ENCODE results near the gene ADAMTSL1. TPM values are rescaled to one million over a fixed set of nuclear protein-coding genes. Genes with fewer than 3 reads are reported as not detected.

Gene ADAMTSL1
- total RNA-seq, 4 donors from 2014 or later, result 2.8 to 26.4 (median 9.4) TPM

DNA sequence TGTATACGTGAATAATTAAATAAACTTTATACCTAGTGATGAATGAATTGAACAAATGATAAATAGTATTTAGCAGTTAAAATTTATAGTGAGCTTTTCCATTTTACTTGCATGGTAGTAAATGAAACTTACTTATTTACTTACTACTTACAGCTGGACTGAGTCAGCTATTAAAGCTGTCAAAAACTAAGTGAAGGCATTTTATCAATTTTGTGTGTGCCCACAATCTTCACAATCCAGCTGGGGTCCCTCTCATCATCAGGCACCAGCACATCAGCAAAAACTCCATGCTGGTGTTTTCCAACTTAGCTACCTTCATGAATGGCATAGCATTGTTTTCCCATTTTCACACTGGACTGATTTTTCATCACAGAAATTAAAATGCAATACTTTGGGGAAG, 478.0 kb downstream of the ADAMTSL1 start:
- H3K4me1 ChIP-seq, result no peaks in the 10 kb centered on the region
- H3K36me3 ChIP-seq, result no peaks in the 10 kb centered on the region
- TF ChIP-seq, protein P1, sequence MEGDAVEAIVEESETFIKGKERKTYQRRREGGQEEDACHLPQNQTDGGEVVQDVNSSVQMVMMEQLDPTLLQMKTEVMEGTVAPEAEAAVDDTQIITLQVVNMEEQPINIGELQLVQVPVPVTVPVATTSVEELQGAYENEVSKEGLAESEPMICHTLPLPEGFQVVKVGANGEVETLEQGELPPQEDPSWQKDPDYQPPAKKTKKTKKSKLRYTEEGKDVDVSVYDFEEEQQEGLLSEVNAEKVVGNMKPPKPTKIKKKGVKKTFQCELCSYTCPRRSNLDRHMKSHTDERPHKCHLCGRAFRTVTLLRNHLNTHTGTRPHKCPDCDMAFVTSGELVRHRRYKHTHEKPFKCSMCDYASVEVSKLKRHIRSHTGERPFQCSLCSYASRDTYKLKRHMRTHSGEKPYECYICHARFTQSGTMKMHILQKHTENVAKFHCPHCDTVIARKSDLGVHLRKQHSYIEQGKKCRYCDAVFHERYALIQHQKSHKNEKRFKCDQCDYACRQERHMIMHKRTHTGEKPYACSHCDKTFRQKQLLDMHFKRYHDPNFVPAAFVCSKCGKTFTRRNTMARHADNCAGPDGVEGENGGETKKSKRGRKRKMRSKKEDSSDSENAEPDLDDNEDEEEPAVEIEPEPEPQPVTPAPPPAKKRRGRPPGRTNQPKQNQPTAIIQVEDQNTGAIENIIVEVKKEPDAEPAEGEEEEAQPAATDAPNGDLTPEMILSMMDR (IDR thresholded peaks at IDR 0.05), result no peak
- no peak overlapping the region for H3K4me3 ChIP-seq
- no peaks in the 10 kb centered on the region for H3K9me3 ChIP-seq
- DNase-seq, result no peak
- H3K27ac ChIP-seq, result no peak overlapping the region
- H3K27me3 ChIP-seq, result no peaks in the 10 kb centered on the region

DNA sequence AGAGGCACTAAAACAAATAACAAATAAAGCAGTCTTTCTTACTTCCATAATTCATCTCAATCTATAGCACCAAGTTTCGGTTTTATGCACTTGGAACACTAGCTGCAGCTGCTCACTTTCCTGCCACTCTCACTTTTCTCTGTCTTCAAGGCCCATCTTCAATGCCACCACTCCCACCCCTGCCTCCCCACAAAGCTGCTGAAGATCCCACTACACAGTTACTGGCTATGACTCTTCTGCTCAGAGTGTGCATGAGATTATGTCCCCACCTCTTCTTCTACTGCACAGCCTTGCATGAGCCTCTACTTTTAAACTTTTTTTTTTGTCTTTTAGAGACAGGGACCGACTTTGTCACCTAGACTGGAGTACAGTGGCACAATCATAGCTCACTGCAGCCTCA, 481.7 kb downstream of the ADAMTSL1 start:
- Histone ChIP-seq H3K36me3 (no peaks in the 10 kb centered on the region), H3K27ac (no peak overlapping the region), H3K4me3 (no peak overlapping the region), H3K4me1 (no peaks in the 10 kb centered on the region), H3K27me3 (no peaks in the 10 kb centered on the region), H3K9me3 (no peaks in the 10 kb centered on the region)
- DNase-seq, result no peak
- TF ChIP-seq, protein P1 (IDR thresholded peaks at IDR 0.05), result no peak
- TF ChIP-seq POLR2A (IDR thresholded peaks at IDR 0.05), result no peak

Small RNA genes lying within 50 kb of the gene (small RNA-seq; reads per million reads assigned to genes)
- gene MIR3152, result 0 reads per million in 2 donors
